Activated CD4-positive, alpha-beta T cell treated with anti-CD3 and anti-CD28 coated beads, Interleukin-2, amount 50 U/mL, for 16 hours (primary cell): Measurements from ENCODE around the gene CDH23.

Source experiments
- DNase-seq: peaks from one replicate; pipeline ENCODE4 v3.0.0-alpha.2; 2020

Gene CDH23

GRCh38 chr10:71648254-71648932 is 251.7 kb downstream of the CDH23 start:
- DNase-seq, result no peak

- DNase-seq, result no peak
Measured at GRCh38 chr10:71648933-71649320, 252.2 kb downstream of the CDH23 start.

- DNase-seq, result no peak
Measured at GRCh38 chr10:71649631-71650030, 252.9 kb downstream of the CDH23 start.

- DNase-seq, result no peak
Measured at GRCh38 chr10:71650397-71650796, 253.7 kb downstream of the CDH23 start.

GRCh38 chr10:71651428-71651827 is 254.7 kb downstream of the CDH23 start:
- DNase-seq, result no peak

- no peak for DNase-seq
Measured at GRCh38 chr10:71651928-71652327, 255.2 kb downstream of the CDH23 start.

GRCh38 chr10:71653044-71653443 is 256.3 kb downstream of the CDH23 start:
- no peak for DNase-seq

- no peak for DNase-seq
Measured at GRCh38 chr10:71656220-71656619, 259.5 kb downstream of the CDH23 start.

- no peak for DNase-seq
Measured at GRCh38 chr10:71657604-71658466, 261.1 kb downstream of the CDH23 start.

- DNase-seq, result no peak
Measured at GRCh38 chr10:71658467-71658745, 261.7 kb downstream of the CDH23 start.

- DNase-seq, result no peak
Measured at GRCh38 chr10:71659111-71659634, 262.5 kb downstream of the CDH23 start.

GRCh38 chr10:71659737-71660136 is 263.0 kb downstream of the CDH23 start:
- no peak for DNase-seq

GRCh38 chr10:71660313-71660712 is 263.6 kb downstream of the CDH23 start:
- no peak for DNase-seq

- DNase-seq, result no peak
Measured at GRCh38 chr10:71661060-71661622, 264.4 kb downstream of the CDH23 start.

GRCh38 chr10:71661779-71662336 is 265.1 kb downstream of the CDH23 start:
- DNase-seq, result no peak

GRCh38 chr10:71663311-71663710 is 266.6 kb downstream of the CDH23 start:
- DNase-seq, result no peak

- DNase-seq, result no peak
Measured at GRCh38 chr10:71664585-71664984, 267.9 kb downstream of the CDH23 start.

GRCh38 chr10:71665456-71665855 is 268.7 kb downstream of the CDH23 start:
- no peak for DNase-seq

GRCh38 chr10:71666639-71667386 is 270.1 kb downstream of the CDH23 start:
- no peak for DNase-seq

GRCh38 chr10:71667387-71667752 is 270.6 kb downstream of the CDH23 start:
- DNase-seq, result no peak

- no peak for DNase-seq
Measured at GRCh38 chr10:71671994-71672946, 275.6 kb downstream of the CDH23 start.
